Measurements from ENCODE around the gene RRBP1.

The RRBP1 gene

DNA sequence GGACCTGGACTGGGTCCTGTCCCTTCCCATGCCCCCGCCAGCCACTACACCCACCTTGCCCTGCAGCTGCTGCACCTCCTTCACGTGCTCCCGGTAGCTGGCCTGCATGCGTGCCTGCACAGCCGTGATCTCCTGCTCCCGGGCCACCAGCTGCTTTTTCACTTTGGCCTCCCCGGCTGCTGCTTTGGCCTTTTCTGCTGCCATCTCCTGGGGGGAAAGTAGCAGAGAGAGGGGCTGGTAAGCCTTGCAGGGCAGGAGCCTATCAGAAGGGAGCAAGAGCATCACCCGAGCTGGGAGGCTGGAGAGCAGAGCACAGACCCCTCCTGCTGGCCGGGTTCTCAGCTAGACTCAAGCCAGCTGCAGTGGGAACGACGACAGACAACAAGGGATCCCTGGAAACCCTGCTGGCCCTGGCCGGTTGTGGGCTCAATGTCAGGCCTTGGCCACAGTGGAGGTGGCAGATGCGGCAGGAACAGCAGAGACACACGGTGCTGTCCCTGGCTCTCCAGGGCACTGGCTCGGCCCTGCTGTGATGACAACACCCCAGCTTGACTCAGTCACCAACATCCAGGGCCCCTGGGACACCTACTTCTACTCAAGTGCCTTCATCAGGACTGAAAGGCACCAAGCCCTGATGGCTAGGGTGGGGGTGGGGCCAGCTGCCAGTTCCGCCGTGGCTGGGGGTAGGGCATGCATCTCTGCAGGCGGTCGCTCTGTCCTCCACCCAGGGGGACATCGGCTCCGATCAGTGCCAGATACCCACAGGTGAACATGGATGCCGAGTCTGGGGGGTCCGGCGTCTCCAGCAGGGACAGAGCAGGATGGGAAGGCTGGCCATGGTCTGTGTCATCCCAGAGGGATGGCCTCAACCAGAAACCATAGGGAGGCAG is 45.3 kb downstream of the RRBP1 start:
- DNase-seq (ENCODE audit: low read depth), result no peak

DNA sequence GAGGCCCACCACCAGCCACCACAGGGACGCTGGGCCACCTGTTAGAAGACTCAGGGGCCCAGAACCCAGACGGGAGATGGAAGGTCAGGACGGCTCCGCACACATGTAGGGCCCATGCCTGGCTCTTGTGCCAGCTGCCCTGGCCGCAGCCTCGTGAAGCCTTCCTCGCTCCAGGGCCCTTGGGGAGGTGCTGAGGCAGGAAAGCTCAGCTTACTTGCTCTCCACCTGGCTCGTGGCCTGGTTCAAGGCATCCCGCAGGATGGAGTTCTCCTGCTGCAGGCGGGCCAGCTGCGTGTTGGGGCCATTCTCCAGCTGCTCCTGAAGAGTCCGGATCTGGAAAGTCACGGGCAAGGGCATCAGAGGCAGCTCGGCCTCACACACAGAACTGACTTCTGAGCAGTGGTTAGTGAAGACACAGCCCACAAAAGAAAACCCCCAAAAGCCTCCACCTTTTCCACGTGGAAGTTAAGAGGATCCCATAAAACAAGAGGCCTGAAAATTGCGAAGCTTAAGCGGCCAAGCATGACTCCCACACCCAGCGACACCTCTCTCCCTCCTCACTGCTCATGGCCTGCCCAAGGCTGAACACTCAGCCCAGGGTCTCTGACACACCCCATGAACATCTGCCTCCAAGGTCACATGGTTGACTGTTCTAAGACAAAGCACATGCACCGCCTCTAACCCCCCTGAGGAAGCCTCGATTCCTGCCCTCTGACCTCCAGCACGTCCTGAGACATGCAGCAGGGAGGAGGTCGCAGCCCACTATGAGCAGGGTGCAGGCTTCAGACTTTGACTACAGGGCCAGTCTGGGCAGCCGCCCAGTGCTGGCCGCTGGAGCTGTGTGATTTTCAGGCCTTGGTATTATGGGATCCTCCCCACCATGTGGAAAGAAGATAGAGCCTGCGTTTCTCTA is 46.5 kb downstream of the RRBP1 start:
- DNase-seq (ENCODE audit: low read depth), result no peak

DNA sequence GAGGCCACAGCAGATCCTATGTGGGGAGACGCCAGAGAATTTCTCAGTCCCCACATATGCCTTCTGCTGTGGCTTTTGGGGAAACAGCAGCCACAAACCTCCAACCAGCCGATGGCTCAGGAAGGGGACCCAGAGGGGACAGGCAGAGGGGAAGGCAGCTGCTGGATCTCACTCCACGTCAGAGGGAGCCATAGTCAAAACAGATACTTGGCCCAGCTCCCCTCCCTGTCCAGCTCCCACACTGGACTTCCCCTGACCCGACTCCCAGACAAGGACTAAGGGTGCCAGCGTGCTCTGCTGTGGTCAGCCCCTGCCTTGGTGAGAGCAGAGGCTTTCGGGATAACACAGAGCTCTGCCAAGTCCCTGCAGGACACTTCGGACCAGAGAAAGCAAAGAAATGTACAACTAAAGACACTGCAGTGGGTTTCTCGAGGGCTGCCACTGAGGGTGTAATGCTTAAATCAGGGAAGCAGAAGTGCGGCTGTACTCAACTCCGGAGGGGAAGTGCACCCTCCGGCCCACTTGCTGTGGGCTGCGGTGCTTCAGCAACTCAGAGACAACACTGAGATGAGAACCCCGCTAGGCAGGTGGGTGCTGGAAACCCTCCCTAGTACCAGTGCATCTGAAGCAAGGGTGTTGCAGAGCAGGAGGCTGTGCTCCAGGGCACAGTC is 47.2 kb downstream of the RRBP1 start:
- no peak for DNase-seq (ENCODE audit: low read depth)

DNA sequence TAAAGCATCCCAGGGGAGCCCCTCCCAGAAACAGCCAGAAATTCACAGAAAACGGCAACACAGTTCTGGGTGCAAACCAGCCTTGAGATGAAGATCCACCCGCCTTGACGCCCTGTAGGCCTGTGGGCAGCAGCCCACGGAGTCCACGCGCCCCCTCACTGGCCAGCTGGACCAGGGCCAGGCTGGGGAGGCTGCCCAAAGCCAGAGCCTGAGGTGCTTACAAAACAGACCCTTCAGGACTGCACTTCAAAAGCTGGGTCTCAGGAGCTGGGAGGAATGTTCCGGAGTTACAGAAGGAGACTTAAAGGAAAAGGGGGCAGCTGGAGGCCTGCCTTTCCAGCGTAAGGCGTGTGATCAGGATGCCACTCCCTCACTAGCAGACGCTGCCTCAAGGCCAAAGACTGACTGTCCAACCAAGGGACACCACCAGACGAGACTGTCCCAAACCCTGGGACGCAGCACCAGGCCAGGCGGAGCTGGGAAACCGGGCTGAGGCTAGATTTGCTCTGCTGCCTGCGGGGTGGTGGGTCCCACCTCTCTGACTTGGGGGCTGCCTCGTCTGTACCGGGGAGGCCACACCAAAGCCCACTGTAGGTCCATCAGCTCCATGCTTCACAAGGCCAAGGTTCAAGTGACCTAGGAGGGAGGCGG is 48.1 kb downstream of the RRBP1 start:
- DNase-seq (ENCODE audit: low read depth), result no peak

DNA sequence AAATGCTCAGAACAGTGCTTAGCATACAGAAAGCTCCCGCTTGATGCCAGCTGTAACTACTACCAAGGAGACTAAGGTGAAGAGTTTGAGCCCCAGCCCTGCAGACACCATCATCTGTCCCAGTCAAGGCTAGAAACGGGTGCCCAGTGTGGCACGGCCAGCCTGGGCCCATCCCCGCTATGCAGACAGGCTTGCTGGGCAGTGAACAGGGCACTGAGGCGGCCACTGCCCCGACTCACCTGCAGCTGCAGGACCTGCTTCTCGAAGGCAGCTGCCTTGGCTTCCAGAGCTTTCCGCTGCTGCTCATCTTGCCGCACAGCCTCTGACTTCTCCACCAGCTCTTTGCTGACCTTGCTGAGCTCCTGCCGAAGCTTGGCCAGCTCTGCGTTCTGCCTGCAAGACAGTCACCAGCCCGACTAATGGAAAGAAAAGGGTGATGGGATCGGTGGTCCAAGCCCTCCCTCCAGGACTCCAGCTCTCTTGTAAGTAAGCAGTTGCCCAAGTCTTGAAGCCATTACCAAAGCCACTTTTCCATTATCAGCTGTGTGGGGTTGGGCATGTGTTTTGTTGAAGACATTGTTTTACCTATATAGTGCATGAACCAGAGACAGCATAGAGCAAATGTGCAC is 48.7 kb downstream of the RRBP1 start:
- DNase-seq (ENCODE audit: low read depth), result no peak

DNA sequence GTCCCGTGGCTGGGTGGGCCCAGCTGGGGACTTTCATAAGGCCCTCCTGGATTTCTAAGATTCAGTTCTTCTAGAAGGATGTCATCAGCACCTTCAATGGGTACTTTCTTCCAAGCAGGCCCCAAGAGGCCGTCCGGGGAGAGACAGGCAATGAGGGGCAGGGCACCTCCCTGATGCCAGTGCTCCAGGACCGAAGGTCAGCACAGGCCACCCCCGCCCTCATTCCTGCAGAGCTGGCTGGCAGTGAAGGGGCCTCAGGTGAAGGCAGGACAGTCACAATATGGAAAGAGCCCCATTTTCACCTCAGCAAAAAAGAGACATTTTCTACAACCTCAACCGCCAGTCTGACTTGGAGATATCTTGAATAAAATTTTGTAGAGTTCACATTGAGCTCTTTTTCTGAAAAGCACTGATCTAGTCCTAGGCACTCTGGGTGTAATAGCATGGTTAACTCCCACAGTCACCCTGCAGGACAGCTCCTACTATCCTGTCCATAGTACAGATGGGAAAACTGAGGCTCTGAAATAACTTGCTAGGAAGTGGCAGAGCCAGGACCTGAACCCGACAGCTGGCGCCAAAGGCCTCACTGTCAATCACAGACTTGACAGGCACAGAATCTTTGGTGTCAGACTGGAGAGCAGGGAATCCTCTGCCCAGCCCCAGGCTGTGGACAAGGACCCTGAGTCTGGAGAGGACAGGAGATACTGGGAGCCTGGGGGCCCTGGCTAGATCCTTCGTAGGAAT is 50.3 kb downstream of the RRBP1 start:
- no peak for DNase-seq (ENCODE audit: low read depth)

DNA sequence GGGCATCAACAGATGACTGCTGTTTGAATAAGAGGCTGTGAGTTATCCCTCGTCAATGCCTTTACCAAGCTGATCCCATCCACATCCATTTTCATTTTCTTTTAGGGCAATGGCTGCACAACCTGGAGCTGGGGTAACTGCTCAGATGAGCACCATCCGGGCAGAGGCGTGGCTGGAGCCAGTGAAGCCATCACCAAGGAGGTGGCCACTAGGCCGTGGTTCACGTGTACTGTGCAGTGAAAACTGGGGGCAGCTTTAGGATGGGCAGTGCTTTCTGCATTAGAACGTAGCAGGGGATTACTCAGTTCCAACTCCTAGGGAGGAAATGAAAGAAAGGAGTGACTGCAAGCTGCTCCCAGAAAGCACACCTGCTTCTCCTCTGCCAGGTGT is 51.2 kb downstream of the RRBP1 start:
- DNase-seq (ENCODE audit: low read depth), result no peak

DNA sequence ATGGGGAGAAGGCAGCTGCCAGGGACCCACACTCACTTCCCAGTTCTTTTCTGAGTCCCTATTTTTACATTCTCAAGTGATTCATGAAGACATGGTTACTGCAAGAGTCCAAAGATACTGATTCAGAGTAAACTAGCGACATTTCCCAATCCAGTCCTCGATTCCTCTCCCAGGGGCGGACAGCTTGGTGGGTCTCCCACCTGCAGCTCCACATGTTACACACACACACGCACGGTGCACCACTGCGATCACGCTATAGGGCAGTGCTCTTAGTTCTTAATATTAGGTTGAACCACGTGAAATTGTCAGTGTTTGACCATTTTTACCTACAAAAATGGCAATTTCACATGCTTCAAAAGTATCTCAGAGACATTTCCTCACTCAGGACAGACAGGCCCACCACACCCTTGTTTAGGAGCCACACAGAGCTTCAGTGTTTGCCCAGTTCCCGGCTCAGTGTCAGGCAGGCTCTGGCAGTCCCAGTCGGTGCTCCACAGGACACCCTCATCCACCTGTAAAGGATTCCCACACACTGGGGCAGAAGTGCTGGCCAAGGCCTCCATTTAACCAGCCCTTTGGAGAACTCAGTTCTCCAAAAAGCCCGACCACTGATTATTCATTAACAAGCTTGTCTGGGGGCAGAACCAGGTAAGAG is 51.8 kb downstream of the RRBP1 start:
- DNase-seq (ENCODE audit: low read depth), result no peak

DNA sequence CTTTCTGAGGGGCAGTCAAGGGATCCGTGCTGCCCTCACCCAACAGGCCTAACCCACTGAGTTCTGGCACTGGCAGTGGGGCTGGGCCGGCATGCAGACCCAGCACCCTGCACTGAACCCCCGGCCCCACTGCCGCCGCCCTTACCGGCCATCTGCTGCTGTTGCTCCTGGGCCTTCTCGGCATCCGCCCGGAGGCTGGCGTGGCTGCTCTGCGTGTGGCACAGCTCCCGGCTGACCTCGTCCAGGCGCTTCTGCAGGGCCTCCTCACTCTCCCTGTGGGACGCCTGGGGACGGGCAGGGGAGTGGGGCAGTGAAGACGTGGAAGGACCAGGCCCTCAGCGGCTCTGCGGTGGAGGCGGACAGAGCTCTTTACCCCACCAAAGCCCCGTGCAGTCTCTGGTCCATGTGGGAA is 52.4 kb downstream of the RRBP1 start:
- DNase-seq (ENCODE audit: low read depth), result no peak

DNA sequence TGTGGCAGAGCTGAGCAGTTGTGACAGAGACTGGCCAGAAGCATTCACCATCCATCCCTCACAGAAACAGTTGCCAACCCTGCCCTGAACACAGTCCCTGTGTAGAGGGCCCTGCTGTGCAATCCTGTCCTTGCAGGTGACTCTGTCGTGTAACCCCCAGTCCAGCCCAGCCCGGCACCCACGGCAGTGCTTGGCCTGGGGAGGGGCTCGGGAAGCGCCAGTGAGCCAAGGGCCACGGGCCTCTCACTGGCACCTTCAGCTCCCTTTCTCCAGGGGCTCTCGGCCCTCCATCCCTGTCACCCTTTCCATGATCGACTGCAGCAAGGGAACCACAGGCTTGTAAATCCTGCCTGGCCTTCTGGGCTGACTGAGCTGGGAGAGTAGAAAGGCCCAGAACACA is 53.0 kb downstream of the RRBP1 start:
- DNase-seq (ENCODE audit: low read depth), result no peak

DNA sequence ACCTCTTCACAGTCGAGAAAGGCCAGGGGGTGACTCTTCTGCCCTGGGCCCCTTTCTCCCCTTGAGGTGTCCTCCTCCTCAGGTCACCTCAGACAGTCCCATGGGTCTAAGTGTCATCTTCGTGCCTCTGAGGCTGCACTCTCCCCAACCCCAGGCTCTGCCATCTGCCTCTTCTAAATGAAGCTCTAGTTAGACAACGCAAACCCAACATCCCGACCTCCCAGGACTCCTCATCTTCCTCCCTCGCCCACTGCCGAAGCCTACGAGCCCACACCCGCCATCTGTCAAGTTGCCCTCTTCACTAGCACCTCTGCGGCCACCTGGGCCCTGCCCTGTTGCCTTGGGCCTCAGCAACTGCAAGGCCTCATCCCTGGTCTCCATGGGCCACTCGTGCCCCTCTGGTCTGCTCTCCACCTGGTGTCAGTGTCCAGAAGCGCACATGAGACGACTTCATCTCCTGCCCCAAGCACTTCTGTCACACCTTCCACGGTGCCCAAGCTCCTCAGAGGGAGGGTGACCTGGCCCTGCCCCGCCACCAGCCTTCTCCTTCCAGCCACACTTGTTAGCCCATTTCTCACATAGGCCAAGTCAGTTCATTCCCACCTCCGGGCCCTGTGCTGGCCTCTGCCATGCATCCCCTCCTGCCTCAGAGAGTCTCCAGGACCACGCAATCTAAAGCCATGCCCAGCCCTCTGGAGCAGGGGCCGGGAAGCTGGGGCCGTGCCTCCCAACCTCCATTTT is 53.8 kb downstream of the RRBP1 start:
- DNase-seq (ENCODE audit: low read depth), result no peak

DNA sequence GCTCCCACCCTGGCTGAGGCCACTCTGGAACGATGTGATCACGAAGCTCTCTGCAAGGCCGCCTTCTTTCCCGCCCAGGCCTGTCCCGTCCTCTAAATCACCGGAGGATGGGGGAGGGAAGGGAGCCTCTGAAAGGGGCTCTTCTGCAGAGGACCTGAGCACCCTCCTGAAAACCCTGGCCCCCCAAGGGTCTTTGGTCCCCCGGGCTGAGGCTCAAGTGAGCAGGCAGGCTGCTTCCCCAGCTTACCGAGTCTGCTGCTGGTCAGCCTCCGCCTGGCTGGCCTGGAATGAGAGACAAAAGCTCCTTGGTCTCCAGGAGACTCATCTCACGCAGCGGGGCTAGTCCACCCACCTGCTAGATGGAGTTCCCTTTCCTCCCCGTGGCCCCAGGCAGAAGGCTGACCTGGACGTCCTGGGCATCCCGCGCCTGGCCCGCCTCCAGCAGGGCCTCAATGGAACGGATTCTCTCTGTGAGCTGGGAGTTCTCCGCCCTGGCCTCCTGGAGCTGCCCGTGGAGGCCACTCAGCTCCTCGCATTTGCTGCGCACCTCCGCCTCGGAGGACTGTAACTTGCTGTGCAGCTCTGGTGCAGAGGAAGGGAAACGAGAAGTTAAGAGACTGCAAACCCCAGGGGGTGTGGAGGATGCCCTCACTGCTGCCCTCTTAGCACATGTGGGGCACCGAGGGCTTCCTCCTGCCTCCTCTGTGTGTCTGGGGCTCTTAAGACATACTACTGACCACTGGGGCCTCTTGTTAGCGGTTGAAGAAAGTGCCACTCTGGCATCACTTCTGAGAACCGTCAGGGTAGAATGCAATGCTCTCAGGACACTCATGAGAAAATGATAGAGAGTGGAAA is 54.7 kb downstream of the RRBP1 start:
- no peak for DNase-seq (ENCODE audit: low read depth)

DNA sequence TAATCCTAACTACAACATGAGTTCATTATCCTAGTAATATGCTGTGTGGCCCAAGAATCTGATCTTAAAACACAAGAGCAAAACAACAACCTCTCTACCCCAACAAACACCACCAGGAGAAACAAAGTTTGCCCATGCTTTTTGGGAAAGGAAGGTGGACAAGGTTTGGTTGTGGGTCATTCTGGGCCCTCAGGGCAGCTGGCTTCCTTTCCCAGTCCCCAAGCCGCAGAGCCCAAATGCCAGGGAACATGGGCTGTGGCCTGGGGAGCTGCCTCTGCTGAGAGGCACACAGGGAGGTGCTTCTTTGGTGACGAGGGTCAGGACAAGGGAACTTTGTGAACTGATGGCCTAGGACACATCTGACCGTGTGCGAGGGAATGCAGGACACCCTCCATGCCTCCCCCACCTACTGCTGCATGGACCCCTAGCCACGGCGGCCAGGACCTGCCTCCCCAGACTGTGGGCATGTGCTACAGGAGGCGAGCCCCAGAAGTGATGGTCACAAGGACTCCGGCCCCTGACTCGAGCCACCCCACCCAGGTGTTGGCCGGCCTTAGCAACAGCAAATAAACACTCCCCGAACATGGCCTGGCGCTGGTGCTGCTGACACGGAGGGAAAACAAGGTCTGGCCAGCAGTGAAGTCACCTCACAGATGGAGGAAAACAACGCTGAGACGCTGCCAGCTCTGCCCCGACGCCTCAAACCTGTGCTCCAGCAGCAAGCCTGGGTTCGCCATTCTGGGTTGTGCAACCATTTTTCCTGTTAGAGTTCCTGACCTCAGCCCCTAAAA is 55.6 kb downstream of the RRBP1 start:
- no peak for DNase-seq (ENCODE audit: low read depth)

DNA sequence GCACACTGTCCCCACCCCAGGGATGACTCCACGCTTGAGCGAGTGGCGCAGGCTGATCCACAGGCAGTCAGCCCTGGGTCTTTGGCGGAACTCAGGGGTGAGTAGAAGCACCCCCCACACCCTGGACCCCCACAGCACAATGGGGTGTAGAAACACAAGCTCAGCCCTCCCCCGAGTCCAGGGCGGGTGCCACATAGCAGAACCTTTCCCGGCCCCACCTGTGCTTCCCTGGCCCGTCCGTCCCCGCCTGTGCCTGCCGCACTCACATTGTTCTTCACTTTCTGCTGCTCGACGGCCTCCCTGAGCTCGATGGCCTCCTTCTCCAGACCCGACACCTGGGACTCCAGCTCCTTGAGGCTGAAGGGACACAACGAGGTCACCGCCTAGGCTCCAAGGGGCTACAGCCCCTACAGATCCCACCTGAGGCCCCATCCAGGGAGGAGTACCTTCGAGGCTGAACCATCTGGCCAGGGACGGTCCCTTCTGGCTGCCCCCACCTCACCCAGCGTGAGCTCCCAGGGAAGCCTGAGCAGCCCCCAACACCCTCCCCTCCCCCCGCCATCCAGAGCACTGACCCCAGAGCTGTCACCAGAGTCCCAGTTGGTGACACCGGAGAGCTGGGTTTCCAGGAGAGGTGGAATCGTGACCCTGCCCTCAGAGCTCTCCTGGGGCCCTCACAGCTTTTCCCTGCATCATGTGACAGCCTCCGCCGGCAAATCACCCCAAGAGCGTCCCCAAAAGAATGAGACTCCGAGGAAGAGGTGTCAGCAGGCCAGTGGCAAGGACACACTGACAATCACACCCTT is 56.6 kb downstream of the RRBP1 start:
- DNase-seq (ENCODE audit: low read depth), result no peak

DNA sequence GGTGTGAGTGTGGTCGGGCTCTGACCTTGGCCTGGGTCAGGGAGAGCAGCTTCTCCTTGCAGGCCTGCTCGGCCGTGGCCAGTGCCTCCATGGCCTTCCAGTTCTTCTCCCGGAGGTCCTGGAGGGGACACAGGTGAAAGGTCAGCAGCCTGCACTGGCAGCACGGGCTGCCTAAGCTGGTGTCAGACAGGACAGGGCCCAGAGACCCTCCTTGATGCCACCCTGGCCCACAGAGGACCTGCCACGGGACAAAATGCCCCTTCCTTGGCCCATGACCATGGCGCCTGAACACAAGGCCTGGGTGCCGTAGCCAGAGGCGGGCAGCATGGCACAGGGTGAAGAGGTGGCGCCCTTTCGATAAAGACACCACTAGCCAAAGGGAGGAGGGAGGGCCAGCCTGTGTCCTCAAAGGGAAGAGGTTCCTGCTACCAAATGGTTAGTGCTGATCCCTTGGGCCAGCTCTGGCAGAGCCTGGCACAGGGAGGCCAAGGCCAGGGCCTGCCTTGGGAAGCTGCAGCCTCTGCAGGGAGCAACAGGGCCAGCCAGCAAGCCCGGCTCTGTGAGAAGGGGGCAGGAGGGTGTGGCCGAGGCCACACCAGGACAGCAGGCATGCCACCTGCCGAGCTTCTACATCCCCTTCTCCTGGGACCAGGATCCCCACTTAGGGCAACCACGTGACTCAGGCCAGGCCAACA is 57.3 kb downstream of the RRBP1 start:
- no peak for DNase-seq (ENCODE audit: low read depth)

DNA sequence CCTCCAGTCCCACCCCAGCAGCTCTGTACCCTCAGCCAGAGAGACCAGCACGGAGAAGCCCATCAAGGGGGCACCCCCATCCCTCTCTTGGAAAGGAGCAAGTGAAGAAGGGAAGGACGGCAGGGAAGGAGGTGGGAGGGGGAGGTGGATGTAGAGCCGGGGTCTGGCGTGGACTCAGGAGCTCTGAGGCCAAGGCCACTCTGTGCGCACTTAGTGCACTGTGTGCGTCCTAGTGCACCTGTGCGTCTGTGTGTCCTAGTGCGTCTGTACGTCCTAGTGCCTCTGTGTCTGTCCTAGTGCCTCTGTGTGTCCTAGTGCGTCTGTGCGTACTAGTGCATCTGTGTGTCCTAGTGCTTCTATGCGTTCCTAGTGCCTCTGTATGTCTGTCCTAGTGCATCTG is 58.0 kb downstream of the RRBP1 start:
- no peak for DNase-seq (ENCODE audit: low read depth)

Data from fibroblast of gingiva (primary cell).